ENCODE data around the gene ADGRB2.

The ADGRB2 gene

DNA sequence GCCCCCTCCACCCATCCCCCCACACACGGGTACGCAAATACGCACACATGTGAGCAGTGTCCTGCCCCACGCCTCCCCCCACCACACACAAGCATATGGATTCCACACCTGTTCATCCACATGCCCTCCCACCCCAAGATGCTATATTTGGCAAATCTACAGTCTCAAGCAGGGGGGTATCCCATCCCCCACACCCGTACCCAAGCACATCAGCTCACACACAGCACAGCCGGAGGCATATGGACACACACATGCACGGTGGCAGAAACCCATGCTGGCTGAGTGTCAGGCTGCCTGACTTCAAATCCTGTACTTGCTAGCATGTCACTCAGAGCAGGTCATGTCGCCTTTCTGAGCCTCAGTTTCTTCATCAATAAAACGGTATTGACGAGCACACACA is 70.9 kb downstream of the ADGRB2 start:
- Histone ChIP-seq H3K27ac (ENCODE audit: insufficient read depth in 1 of 2, low read depth in 1 of 2, low read length in 2 of 2, poor library complexity in 1 of 2, severe bottlenecking in 2 of 2) (no peak overlapping the region), H3K4me1 (ENCODE audit: control extremely low read depth in 1 of 4, control insufficient read depth in 4 of 4, insufficient read depth in 4 of 4, low read length in 3 of 4) (peaks cover 0 to 2% (median 0%) of the 10 kb centered on the region in 4 experiments), H3K36me3 (ENCODE audit: control insufficient read depth in 4 of 4, insufficient read depth in 4 of 4, low read length in 3 of 4) (no peaks in the 10 kb centered on the region), H3K27me3 (replicated peaks in 2 of 5; ENCODE audit: control insufficient read depth in 4 of 5, insufficient read depth in 5 of 5, low read length in 4 of 5) (no peaks in the 10 kb centered on the region), H3K4me3 (ENCODE audit: control insufficient read depth in 1 of 7, extremely low read depth in 1 of 7, insufficient read depth in 4 of 7, low read depth in 2 of 7, low read length in 6 of 7) (no peak overlapping the region), H3K9me3 (ENCODE audit: control extremely low read depth in 1 of 5, control insufficient read depth in 4 of 5, insufficient read depth in 2 of 5, low read depth in 1 of 5, low read length in 4 of 5) (no peaks in the 10 kb centered on the region)
- 95% methylated on average over 10 of the region's 10 CpGs for WGBS (ENCODE audit: insufficient coverage)
- ChIA-PET POLR2A (no interaction called here), CTCF (interaction anchor here (0.6 kb wide), 1 partner anchor 187 kb away, joined by 3 read pairs; no protein-coding TSS in a partner anchor)
- DNase-seq: no peak

GRCh38 chr1:31691951-31692350 is 72.2 kb downstream of the ADGRB2 start:
- Histone ChIP-seq H3K27me3 (replicated peaks in 2 of 5; ENCODE audit: control insufficient read depth in 4 of 5, insufficient read depth in 5 of 5, low read length in 4 of 5) (no peaks in the 10 kb centered on the region), H3K9me3 (ENCODE audit: control extremely low read depth in 1 of 5, control insufficient read depth in 4 of 5, insufficient read depth in 2 of 5, low read depth in 1 of 5, low read length in 4 of 5) (no peaks in the 10 kb centered on the region), H3K4me1 (ENCODE audit: control extremely low read depth in 1 of 4, control insufficient read depth in 4 of 4, insufficient read depth in 4 of 4, low read length in 3 of 4) (peaks cover 0 to 2% (median 0%) of the 10 kb centered on the region in 4 experiments), H3K36me3 (ENCODE audit: control insufficient read depth in 4 of 4, insufficient read depth in 4 of 4, low read length in 3 of 4) (no peaks in the 10 kb centered on the region), H3K4me3 (ENCODE audit: control insufficient read depth in 1 of 7, extremely low read depth in 1 of 7, insufficient read depth in 4 of 7, low read depth in 2 of 7, low read length in 6 of 7) (no peak overlapping the region), H3K27ac (ENCODE audit: insufficient read depth in 1 of 2, low read depth in 1 of 2, low read length in 2 of 2, poor library complexity in 1 of 2, severe bottlenecking in 2 of 2) (no peak overlapping the region)
- DNase-seq: no peak
- CTCF ChIA-PET: no interaction called here
- POLR2A ChIA-PET: no interaction called here
- WGBS (ENCODE audit: insufficient coverage): 98% methylated on average over 9 of the region's 11 CpGs

GRCh38 chr1:31691446-31691845 is 72.7 kb downstream of the ADGRB2 start:
- H3K4me1 ChIP-seq (ENCODE audit: control extremely low read depth in 1 of 4, control insufficient read depth in 4 of 4, insufficient read depth in 4 of 4, low read length in 3 of 4): peaks cover 0 to 2% (median 0%) of the 10 kb centered on the region in 4 experiments
- no peak overlapping the region for H3K27ac ChIP-seq (ENCODE audit: insufficient read depth in 1 of 2, low read depth in 1 of 2, low read length in 2 of 2, poor library complexity in 1 of 2, severe bottlenecking in 2 of 2)
- WGBS (ENCODE audit: insufficient coverage): 93% methylated on average over 2 of the region's 4 CpGs
- ChIA-PET POLR2A (no interaction called here), CTCF (interaction anchor here (1.5 kb wide), 1 partner anchor 13 kb away, joined by 5 read pairs; no protein-coding TSS in a partner anchor)
- DNase-seq: no peak
- H3K9me3 ChIP-seq (ENCODE audit: control extremely low read depth in 1 of 5, control insufficient read depth in 4 of 5, insufficient read depth in 2 of 5, low read depth in 1 of 5, low read length in 4 of 5): no peaks in the 10 kb centered on the region
- no peak overlapping the region for H3K4me3 ChIP-seq (ENCODE audit: control insufficient read depth in 1 of 7, extremely low read depth in 1 of 7, insufficient read depth in 4 of 7, low read depth in 2 of 7, low read length in 6 of 7)
- no peaks in the 10 kb centered on the region for H3K36me3 ChIP-seq (ENCODE audit: control insufficient read depth in 4 of 4, insufficient read depth in 4 of 4, low read length in 3 of 4)
- H3K27me3 ChIP-seq (replicated peaks in 2 of 5; ENCODE audit: control insufficient read depth in 4 of 5, insufficient read depth in 5 of 5, low read length in 4 of 5): no peaks in the 10 kb centered on the region

DNA sequence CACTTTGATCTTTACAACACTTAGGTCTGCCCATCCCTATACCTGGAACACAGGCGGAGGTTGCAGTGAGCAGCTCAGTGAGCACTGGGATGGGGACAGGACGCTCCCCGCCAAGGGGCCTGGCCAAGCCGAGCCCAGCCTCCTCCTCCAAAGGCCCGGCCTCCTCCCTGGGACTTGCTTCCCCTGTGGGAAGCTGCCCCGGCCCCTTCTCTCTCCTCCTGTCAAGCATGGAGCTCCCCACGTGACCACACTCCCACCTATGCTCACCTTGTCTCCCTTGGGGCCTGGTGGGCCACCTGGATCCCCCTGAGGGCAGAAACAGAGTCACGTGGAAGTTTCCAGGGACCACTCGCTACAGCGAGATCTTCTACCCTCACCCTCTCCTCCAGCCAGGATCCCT is 73.2 kb downstream of the ADGRB2 start:
- DNase-seq: no peak
- POLR2A ChIA-PET: no interaction called here
- H3K4me1 ChIP-seq (ENCODE audit: control extremely low read depth in 1 of 4, control insufficient read depth in 4 of 4, insufficient read depth in 4 of 4, low read length in 3 of 4): no peaks in the 10 kb centered on the region
- H3K36me3 ChIP-seq (ENCODE audit: control insufficient read depth in 4 of 4, insufficient read depth in 4 of 4, low read length in 3 of 4): no peaks in the 10 kb centered on the region
- H3K27me3 ChIP-seq (replicated peaks in 2 of 5; ENCODE audit: control insufficient read depth in 4 of 5, insufficient read depth in 5 of 5, low read length in 4 of 5): no peaks in the 10 kb centered on the region
- CTCF ChIA-PET: interaction anchor here (1.5 kb wide), 1 partner anchor 13 kb away, joined by 5 read pairs; no protein-coding TSS in a partner anchor
- no peaks in the 10 kb centered on the region for H3K9me3 ChIP-seq (ENCODE audit: control extremely low read depth in 1 of 5, control insufficient read depth in 4 of 5, insufficient read depth in 2 of 5, low read depth in 1 of 5, low read length in 4 of 5)
- H3K27ac ChIP-seq (ENCODE audit: insufficient read depth in 1 of 2, low read depth in 1 of 2, low read length in 2 of 2, poor library complexity in 1 of 2, severe bottlenecking in 2 of 2): no peak overlapping the region
- WGBS (ENCODE audit: insufficient coverage): 76% methylated on average over 4 of the region's 10 CpGs
- H3K4me3 ChIP-seq (ENCODE audit: control insufficient read depth in 1 of 7, extremely low read depth in 1 of 7, insufficient read depth in 4 of 7, low read depth in 2 of 7, low read length in 6 of 7): no peak overlapping the region

GRCh38 chr1:31689854-31690253 is 74.3 kb downstream of the ADGRB2 start:
- Histone ChIP-seq H3K4me1 (ENCODE audit: control extremely low read depth in 1 of 4, control insufficient read depth in 4 of 4, insufficient read depth in 4 of 4, low read length in 3 of 4) (no peaks in the 10 kb centered on the region), H3K9me3 (ENCODE audit: control extremely low read depth in 1 of 5, control insufficient read depth in 4 of 5, insufficient read depth in 2 of 5, low read depth in 1 of 5, low read length in 4 of 5) (no peaks in the 10 kb centered on the region), H3K27me3 (replicated peaks in 2 of 5; ENCODE audit: control insufficient read depth in 4 of 5, insufficient read depth in 5 of 5, low read length in 4 of 5) (no peaks in the 10 kb centered on the region), H3K4me3 (ENCODE audit: control insufficient read depth in 1 of 7, extremely low read depth in 1 of 7, insufficient read depth in 4 of 7, low read depth in 2 of 7, low read length in 6 of 7) (no peak overlapping the region), H3K36me3 (ENCODE audit: control insufficient read depth in 4 of 4, insufficient read depth in 4 of 4, low read length in 3 of 4) (no peaks in the 10 kb centered on the region), H3K27ac (ENCODE audit: insufficient read depth in 1 of 2, low read depth in 1 of 2, low read length in 2 of 2, poor library complexity in 1 of 2, severe bottlenecking in 2 of 2) (no peak overlapping the region)
- 88% methylated on average over 6 of the region's 6 CpGs for WGBS (ENCODE audit: insufficient coverage)
- peak in 1 of 3 donors; percentile 9 for DNase-seq
- CTCF ChIA-PET: no interaction called here
- POLR2A ChIA-PET: no interaction called here

DNA sequence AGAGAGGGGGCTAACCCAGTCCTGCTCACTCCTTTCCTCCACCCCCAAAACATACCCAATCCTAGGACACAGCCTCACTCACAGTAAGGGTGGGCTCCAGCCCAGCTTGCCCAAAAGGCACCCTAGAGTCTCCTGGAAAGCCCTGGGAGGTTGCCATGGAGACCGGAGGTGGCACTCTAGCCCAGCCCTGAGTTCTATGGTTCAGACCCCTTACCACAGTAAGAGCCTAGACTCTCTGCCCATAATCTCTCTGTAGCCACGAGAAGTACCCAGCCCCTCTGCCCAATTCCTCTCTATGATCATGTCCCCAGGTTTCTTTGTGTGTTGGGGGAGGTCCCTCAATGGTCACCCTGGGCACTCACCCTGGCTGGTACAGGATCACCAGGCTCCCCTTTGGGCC is 74.8 kb downstream of the ADGRB2 start:
- no peaks in the 10 kb centered on the region for H3K9me3 ChIP-seq (ENCODE audit: control extremely low read depth in 1 of 5, control insufficient read depth in 4 of 5, insufficient read depth in 2 of 5, low read depth in 1 of 5, low read length in 4 of 5)
- no peak for DNase-seq
- H3K4me3 ChIP-seq (ENCODE audit: control insufficient read depth in 1 of 7, extremely low read depth in 1 of 7, insufficient read depth in 4 of 7, low read depth in 2 of 7, low read length in 6 of 7): no peak overlapping the region
- H3K27me3 ChIP-seq (replicated peaks in 2 of 5; ENCODE audit: control insufficient read depth in 4 of 5, insufficient read depth in 5 of 5, low read length in 4 of 5): no peaks in the 10 kb centered on the region
- H3K4me1 ChIP-seq (ENCODE audit: control extremely low read depth in 1 of 4, control insufficient read depth in 4 of 4, insufficient read depth in 4 of 4, low read length in 3 of 4): no peaks in the 10 kb centered on the region
- no peaks in the 10 kb centered on the region for H3K36me3 ChIP-seq (ENCODE audit: control insufficient read depth in 4 of 4, insufficient read depth in 4 of 4, low read length in 3 of 4)
- WGBS (ENCODE audit: insufficient coverage): 86% methylated on average over 1 of the region's 2 CpGs
- CTCF ChIA-PET: interaction anchor here (0.9 to 1.4 kb wide), 2 partner anchors 8 to 18 kb away, joined by 3 to 7 read pairs; no protein-coding TSS in a partner anchor
- H3K27ac ChIP-seq (ENCODE audit: insufficient read depth in 1 of 2, low read depth in 1 of 2, low read length in 2 of 2, poor library complexity in 1 of 2, severe bottlenecking in 2 of 2): no peak overlapping the region
- POLR2A ChIA-PET: no interaction called here

DNA sequence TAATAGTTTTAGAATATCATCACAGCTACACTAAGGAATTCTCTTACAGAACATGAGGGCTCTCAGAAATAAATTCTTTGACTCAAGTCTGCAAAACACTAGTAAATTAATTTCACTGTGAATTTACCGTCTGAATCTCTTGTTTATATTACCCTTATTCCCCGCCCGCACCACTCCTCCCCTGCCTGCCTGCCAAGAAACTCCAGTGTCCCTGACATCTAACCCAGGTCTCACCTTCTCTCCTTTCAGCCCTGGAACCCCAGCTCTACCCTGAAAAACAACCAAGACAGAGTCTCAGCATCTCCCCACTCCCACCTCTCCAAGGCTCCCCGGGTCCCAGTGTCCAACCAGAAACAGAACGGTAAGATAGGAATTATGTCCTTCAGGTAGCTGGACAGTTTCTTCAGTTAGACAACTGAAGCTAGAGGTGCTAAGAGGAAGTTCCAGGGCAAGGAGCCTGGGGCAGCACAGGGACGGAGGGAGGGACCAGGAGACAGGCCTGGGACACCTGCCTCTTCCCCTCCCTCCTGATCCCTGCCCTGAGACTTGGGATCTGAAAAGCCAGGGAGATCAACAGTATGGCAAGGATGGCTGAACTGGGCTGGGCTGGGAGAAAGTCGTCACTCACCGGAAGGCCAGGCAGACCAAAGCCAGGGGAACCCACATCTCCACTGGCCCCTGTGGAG is 75.8 kb downstream of the ADGRB2 start:
- DNase-seq: no peak
- H3K4me1 ChIP-seq (ENCODE audit: control extremely low read depth in 1 of 4, control insufficient read depth in 4 of 4, insufficient read depth in 4 of 4, low read length in 3 of 4): no peaks in the 10 kb centered on the region
- CTCF ChIA-PET: interaction anchor here (0.8 to 1.9 kb wide), 4 partner anchors 9 to 19 kb away, joined by 3 to 7 read pairs (median 4); no protein-coding TSS in a partner anchor

More for the DNA sequence above, 75.8 kb downstream of the ADGRB2 start:
- no peaks in the 10 kb centered on the region for H3K9me3 ChIP-seq (ENCODE audit: control extremely low read depth in 1 of 5, control insufficient read depth in 4 of 5, insufficient read depth in 2 of 5, low read depth in 1 of 5, low read length in 4 of 5)
- no peak overlapping the region for H3K4me3 ChIP-seq (ENCODE audit: control insufficient read depth in 1 of 7, extremely low read depth in 1 of 7, insufficient read depth in 4 of 7, low read depth in 2 of 7, low read length in 6 of 7)
- H3K27me3 ChIP-seq (replicated peaks in 2 of 5; ENCODE audit: control insufficient read depth in 4 of 5, insufficient read depth in 5 of 5, low read length in 4 of 5): no peaks in the 10 kb centered on the region
- POLR2A ChIA-PET: no interaction called here
- H3K27ac ChIP-seq (ENCODE audit: insufficient read depth in 1 of 2, low read depth in 1 of 2, low read length in 2 of 2, poor library complexity in 1 of 2, severe bottlenecking in 2 of 2): no peak overlapping the region
- WGBS (ENCODE audit: insufficient coverage): 90% methylated on average over 6 of the region's 8 CpGs
- H3K36me3 ChIP-seq (ENCODE audit: control insufficient read depth in 4 of 4, insufficient read depth in 4 of 4, low read length in 3 of 4): no peaks in the 10 kb centered on the region
